ENCODE results near the gene CARS1.

Gene CARS1

DNA sequence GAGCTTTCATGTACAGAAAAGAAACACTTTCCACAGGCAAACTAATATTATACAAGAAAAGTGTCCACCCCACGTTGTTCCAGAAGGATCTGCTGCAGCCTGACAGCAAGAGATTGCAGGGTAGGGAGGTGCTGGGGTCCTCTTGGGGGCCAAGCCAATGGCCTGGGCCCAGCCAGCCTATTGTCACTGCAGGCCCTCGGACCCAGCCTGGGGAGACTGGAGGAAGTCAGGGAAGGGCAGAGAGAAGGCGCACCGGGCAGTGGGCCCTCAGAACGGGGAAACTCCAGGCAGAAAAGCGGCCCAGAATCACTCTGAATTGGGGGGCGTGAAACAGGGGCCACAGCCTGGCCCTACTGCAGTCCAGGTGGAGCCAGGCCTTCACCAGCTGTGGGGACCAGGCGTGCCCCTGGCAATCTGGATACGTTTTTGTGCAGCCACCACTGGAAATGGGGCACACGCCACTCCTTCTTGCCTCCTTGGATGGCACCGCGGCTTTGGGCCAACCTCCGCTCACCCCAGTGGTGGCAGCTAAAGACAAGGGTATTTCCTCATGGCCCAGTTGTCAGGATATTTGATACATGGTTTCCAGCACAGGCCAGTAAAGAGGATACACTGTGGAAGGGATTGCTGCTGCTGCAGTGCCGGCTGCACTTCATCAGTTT lies 61.2 kb downstream of the CARS1 start:
- TF ChIP-seq, protein P1, sequence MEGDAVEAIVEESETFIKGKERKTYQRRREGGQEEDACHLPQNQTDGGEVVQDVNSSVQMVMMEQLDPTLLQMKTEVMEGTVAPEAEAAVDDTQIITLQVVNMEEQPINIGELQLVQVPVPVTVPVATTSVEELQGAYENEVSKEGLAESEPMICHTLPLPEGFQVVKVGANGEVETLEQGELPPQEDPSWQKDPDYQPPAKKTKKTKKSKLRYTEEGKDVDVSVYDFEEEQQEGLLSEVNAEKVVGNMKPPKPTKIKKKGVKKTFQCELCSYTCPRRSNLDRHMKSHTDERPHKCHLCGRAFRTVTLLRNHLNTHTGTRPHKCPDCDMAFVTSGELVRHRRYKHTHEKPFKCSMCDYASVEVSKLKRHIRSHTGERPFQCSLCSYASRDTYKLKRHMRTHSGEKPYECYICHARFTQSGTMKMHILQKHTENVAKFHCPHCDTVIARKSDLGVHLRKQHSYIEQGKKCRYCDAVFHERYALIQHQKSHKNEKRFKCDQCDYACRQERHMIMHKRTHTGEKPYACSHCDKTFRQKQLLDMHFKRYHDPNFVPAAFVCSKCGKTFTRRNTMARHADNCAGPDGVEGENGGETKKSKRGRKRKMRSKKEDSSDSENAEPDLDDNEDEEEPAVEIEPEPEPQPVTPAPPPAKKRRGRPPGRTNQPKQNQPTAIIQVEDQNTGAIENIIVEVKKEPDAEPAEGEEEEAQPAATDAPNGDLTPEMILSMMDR (IDR thresholded peaks at IDR 0.05; ENCODE audit: low read depth, low read length), result no peak

DNA sequence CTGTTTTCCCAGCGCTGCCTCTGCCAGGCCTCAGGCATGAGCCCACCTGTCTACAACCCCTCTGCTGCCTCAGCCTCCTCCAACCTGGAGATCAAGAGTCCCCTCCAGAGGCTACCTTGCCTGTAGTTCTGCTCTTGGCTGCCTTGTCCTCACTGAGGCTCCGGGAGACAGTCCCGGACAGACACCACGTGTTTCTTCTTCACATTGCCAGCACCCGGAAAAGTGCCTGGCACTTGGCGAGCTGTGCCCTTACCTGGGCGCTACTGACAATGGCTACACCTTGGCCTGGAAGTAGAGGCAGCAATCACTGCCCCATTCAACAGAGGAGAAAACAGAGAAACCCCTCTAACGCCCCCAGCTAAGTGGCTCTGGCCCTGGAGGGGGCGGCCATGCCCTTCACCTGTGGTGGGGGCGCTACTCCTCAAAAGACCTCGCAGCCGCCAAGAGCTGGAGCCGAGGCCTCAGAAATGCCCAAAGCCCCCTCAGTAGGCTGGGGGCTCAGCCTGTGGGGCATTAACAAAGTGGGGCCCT lies 62.1 kb downstream of the CARS1 start:
- H3K4me3 ChIP-seq (ENCODE audit: low read depth, low read length), result no peak overlapping the region
- TF ChIP-seq, protein P1 (IDR thresholded peaks at IDR 0.05; ENCODE audit: low read depth, low read length), result no peak

More for the DNA sequence above, 61.2 kb downstream of the CARS1 start:
- no peak overlapping the region for H3K4me3 ChIP-seq (ENCODE audit: low read depth, low read length)

DNA sequence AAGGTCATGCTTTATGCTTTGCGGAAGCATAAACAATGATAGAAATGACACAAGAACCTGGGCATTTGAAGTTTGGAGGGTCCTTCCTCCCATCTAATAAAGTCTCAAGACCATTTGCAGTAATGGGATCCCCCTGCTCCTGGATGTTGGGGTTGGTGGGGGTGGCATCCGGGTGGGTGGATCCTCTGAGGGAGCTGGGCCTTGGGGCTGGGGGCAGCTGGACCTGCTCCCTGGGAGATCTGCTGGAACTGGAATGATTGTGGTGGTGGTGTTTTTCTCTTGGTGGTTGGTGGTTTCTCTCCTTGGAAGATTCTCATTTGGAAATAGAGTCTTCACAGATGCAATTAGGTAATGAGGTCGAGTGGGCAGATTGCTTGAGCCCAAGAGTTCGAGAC lies 62.9 kb downstream of the CARS1 start:
- no peak overlapping the region for H3K4me3 ChIP-seq (ENCODE audit: low read depth, low read length)
- TF ChIP-seq, protein P1 (IDR thresholded peaks at IDR 0.05; ENCODE audit: low read depth, low read length), result no peak

DNA sequence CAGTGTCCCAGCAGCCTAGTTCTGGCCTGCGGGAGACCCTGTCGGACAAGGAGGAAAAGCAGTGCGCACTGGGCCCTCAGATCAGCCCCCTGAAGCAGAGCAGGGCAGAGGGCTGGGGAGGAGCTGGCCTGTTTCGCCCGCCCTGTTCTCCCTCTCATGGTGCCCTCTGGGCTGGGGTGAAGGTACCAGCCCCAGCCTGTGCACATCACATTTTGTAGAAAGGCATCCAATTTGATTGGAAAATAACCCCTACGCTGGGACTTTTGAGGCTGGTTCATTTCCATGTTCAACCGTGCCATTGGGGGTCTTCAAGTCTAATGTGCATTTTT lies 64.3 kb downstream of the CARS1 start:
- H3K4me3 ChIP-seq (ENCODE audit: low read depth, low read length), result peak overlapping the region; percentile 66
- TF ChIP-seq, protein P1 (IDR thresholded peaks at IDR 0.05; ENCODE audit: low read depth, low read length), result no peak

DNA sequence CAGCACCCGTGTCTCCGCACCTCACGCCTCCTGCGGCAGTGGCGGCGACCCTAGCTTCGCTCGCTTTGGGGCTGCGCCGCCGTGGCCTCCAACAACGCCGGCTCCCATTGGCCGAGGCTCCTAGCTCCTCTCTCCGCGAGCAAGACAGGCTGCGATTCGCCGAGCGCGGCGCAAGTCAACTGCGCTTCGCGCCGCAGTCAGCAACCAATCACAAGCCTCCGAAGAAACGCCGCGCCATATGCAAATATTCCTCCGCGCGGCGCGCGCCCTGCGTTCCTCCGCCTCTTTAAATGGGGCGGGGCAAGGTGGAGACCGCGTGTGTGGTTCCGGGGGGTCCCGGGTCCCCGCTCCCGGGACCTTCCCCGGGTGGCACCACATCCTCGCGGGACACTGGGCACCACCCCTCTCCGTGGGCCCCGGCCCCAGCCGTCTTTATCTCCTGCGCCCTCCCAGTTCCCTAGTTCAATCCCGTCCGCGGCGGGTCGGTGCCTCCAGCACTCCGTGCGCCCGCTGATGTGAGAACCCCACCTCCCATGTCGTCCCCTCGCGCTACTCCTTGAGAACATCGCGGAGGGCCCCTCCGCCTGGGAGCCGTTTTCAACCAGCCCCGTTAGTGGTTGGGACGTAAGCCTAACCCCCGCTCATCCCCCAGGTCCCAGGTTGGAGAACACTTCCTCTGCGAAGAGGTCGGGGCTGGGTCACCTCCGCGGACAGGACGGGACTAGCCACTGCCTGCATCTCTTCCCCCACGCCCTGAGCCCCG lies 64.8 kb downstream of the CARS1 start, which contains the start of gene NAP1L4:
NAP1L4 (minus strand) TSS at position 96 of the 763 bp plus-strand sequence. CDS start 13,109 bp downstream, outside the sequence.
- TF ChIP-seq, protein P1 (IDR thresholded peaks at IDR 0.05; ENCODE audit: low read depth, low read length), result no peak
- peak within 1 kb of the TSS; percentile 66 for H3K4me3 ChIP-seq (ENCODE audit: low read depth, low read length)

DNA sequence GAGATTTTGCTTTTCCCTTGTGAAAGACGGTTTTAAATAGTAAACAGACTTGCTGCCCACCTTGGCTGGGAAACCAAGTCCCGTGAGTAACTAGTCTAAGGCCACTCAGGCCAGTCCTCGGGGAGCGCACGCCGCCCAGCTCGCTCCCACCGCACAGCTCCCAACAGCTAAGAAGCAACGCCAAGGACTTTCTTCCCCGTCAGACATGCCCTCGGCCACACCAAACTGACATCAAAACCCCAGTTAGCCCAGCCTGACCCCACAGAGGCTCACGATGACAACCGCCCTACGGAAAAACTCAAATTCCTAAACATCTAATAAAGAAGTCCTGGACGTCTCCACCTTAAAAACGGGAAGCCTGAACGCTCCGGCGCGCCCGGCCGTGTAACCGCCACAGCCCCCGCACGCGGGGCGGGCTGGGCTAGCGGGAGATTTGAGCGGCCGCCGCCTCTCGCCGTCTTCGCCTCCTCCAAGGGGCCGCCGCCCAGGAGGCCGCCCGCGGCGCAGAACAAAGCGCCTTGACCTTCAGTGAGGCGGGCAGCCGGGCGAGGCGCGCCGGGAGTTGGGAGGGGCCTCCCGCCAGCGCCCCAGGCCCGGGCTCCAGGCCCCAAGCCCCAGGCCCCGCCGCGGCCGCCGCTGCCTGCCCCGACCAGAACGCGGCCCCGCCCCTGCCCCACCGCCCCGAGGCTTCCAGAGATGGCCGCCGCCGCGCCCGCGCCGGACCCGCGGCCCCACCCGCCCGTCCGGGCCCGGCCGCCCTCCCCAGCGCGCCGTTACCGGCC lies 65.6 kb downstream of the CARS1 start:
- TF ChIP-seq, protein P1 (IDR thresholded peaks at IDR 0.05; ENCODE audit: low read depth, low read length), result no peak

More for the DNA sequence above, 65.6 kb downstream of the CARS1 start:
- H3K4me3 ChIP-seq (ENCODE audit: low read depth, low read length), result peak overlapping the region; percentile 66

Data from WI38 (cell line).